PFSK-1 (cell line): ENCODE results near the gene CCSER1.

Source experiments
- FOXP2 ChIP-seq: optimal IDR thresholded peaks from 2 replicates; pipeline ENCODE3; 2011; ENCODE audit warnings: borderline replicate concordance, control low read depth, inconsistent platforms; ENCODE audit not compliant: insufficient read depth; ENCODE audit errors: extremely low read length, extremely low read depth
- POLR2AphosphoS5 ChIP-seq: IDR thresholded peaks from 2 replicates; pipeline ENCODE4 v1.6.1; 2012; ENCODE audit warnings: low read depth, mild to moderate bottlenecking, control low read depth, low read length, moderate library complexity
- SIN3A ChIP-seq: IDR thresholded peaks from 2 replicates; pipeline ENCODE4 v1.6.1; 2012; ENCODE audit warnings: mild to moderate bottlenecking, low read length, moderate library complexity, borderline replicate concordance; ENCODE audit not compliant: insufficient read depth
- TAF1 ChIP-seq: IDR thresholded peaks from 2 replicates; pipeline ENCODE4 v1.6.1; 2012; ENCODE audit warnings: low read length, control low read depth, borderline replicate concordance; ENCODE audit not compliant: insufficient read depth
- TF ChIP-seq, protein P1 (sequence below), 2 experiments: IDR thresholded peaks; 2 replicates each; pipeline versions ENCODE4 v1.6.1 to v1.8.0; 2011 to 2012; ENCODE audit warnings: low read depth in 2 of 2, low read length in 2 of 2, control low read depth in 1 of 2, inconsistent platforms in 1 of 2, mild to moderate bottlenecking in 1 of 2, moderate library complexity in 1 of 2; ENCODE audit not compliant: insufficient read depth in 1 of 2

The CCSER1 gene

DNA sequence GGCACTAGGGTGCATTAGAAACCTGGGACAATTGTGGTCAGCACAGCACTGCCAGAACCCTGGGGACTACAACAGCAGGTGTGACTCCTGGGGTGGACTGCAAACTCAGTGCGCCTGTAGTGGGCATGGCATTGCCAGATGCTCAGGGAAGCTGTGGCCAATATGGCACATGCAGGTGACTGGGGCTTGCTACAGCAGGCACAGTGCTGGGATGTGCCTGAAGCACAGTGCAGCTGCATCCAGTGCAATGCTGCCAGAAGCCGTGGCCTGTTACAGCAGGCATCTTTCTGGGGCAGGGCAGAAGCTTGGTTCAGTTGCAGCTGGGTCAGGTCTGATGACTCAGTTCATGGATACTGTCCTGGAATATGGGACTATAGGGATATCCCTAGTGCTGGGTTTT lies 445.8 kb downstream of the CCSER1 start:
- TF ChIP-seq FOXP2 (no peak), POLR2AphosphoS5 (no peak), TAF1 (no peak), SIN3A (no peak)
- TF ChIP-seq, protein P1, sequence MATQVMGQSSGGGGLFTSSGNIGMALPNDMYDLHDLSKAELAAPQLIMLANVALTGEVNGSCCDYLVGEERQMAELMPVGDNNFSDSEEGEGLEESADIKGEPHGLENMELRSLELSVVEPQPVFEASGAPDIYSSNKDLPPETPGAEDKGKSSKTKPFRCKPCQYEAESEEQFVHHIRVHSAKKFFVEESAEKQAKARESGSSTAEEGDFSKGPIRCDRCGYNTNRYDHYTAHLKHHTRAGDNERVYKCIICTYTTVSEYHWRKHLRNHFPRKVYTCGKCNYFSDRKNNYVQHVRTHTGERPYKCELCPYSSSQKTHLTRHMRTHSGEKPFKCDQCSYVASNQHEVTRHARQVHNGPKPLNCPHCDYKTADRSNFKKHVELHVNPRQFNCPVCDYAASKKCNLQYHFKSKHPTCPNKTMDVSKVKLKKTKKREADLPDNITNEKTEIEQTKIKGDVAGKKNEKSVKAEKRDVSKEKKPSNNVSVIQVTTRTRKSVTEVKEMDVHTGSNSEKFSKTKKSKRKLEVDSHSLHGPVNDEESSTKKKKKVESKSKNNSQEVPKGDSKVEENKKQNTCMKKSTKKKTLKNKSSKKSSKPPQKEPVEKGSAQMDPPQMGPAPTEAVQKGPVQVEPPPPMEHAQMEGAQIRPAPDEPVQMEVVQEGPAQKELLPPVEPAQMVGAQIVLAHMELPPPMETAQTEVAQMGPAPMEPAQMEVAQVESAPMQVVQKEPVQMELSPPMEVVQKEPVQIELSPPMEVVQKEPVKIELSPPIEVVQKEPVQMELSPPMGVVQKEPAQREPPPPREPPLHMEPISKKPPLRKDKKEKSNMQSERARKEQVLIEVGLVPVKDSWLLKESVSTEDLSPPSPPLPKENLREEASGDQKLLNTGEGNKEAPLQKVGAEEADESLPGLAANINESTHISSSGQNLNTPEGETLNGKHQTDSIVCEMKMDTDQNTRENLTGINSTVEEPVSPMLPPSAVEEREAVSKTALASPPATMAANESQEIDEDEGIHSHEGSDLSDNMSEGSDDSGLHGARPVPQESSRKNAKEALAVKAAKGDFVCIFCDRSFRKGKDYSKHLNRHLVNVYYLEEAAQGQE (IDR thresholded peaks at IDR 0.05; ENCODE audit: insufficient read depth in 1 of 2, low read depth in 2 of 2, low read length in 2 of 2) = no peak

DNA sequence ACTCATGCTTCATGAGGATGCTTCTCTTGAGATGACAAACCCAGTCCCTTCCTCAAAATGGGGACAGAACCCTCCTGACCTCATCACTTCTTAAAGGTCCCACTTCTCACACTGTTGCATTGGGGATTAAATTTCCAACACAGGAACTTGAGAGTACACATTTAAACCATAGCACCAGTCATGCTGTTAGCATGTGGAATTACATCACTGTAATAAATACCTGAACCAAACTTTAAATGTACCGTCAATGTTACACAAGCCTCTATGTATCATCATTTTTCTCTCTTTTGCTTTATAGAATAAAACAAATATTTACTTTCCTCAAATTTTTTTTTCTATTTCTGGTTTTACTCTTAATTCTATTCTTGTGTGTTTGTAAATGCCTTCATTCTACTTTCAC lies 448.2 kb downstream of the CCSER1 start:
- TF ChIP-seq POLR2AphosphoS5 (no peak), FOXP2 (no peak), TAF1 (no peak), SIN3A (no peak)
- TF ChIP-seq, protein P1 (IDR thresholded peaks at IDR 0.05; ENCODE audit: insufficient read depth in 1 of 2, low read depth in 2 of 2, low read length in 2 of 2) = no peak

DNA sequence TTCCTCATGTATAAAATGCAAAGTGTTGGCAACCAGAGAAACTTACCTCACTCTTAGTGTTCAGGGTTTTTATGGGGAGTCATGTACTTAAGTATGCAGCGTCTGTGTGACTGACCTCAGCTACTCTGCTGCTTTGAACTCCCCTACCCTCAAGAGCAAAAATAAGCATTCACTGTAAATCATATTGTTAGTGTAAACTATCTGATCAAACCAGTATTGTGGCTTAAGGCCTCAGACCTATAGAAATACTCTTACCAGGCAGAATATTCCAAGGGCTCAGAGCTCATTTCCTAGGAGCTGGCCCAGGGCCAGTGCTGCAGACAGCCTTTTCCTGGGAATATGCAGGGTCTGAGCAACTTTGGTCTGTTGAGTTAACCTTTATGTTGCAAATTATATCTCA lies 453.1 kb downstream of the CCSER1 start:
- TF ChIP-seq TAF1 (no peak), POLR2AphosphoS5 (no peak), SIN3A (no peak)
- TF ChIP-seq, protein P1 (IDR thresholded peaks at IDR 0.05; ENCODE audit: insufficient read depth in 1 of 2, low read depth in 2 of 2, low read length in 2 of 2) = no peak

DNA sequence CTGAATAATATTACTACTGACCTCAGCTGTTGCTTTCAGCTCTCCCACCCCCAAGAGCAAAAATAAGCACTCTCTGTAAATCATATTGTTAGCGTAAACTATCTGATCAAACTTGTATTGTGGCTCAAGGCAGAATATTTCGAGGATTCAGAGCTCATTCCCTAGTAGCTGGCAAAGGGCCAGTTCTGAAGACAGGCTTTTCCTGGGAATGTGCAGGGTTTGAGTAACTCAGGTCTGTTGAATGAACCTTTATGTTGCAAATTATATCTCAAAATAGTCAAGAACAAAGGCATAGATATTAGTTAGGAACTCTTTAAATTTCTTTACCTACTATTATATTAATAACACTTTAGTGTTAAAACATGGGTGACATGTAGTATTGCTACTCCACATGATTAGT lies 454.9 kb downstream of the CCSER1 start:
- no peak for TF ChIP-seq FOXP2
- no peak for TF ChIP-seq SIN3A
- no peak for TF ChIP-seq POLR2AphosphoS5
- no peak for TF ChIP-seq TAF1

DNA sequence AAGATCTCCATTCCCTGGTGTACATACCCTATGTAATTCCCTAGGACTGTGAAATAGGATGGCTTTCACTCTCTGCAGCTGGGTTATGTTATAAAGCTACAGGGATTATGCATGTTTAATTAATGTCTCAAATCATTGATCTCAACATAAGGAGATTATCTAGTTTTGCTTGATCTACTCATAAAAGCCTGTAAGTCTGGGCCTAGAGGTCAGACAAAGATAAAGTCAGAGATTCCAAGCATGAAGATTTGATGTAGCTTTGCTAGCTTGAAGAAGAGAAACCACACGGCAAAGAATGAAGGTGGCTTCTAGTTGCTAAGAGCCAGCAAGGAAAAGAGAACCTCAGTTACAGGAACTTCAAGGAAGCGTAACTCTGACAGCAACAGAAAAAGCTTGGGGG lies 456.9 kb downstream of the CCSER1 start:
- TF ChIP-seq TAF1 (no peak), POLR2AphosphoS5 (no peak), FOXP2 (no peak), SIN3A (no peak)
- TF ChIP-seq, protein P1 (IDR thresholded peaks at IDR 0.05; ENCODE audit: insufficient read depth in 1 of 2, low read depth in 2 of 2, low read length in 2 of 2) = no peak

DNA sequence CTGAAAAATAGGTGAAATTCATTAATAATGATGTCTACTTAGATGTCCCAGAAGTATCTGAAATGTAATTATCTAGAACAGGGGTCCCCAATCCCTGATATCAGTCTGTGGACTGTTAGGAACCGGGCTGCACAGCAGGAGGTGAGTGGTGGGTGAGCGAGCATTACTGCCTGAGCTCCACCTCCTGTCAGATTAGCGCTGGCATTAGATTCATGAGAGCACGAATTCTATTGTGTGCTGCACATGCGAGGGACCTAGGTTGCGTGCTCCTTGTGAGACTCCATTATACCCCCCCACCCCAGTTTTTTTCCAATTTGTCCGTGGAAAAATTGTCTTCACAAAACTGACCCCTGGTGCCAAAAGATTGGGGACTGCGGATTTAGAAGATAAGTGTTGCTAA lies 458.8 kb downstream of the CCSER1 start:
- TF ChIP-seq FOXP2 (no peak), TAF1 (no peak), SIN3A (no peak), POLR2AphosphoS5 (no peak)
- TF ChIP-seq, protein P1 (IDR thresholded peaks at IDR 0.05; ENCODE audit: insufficient read depth in 1 of 2, low read depth in 2 of 2, low read length in 2 of 2) = no peak
